Measurements from ENCODE around the gene SLC2A4. TPM values are rescaled to one million over a fixed set of nuclear protein-coding genes. Genes with fewer than 3 reads are reported as not detected.
"Not testable (repeated sequence)": the region's sequence is repeated elsewhere in the genome, so short reads cannot be mapped to it uniquely, and the experiment has no call there.

The SLC2A4 gene
- polyA plus RNA-seq (ENCODE audit: insufficient read length), result 39.2 TPM

GRCh38 chr17:7281074-7281952 is at the start of gene SLC2A4:
TSS of gene SLC2A4 (plus strand) at chr17:7281718. CDS start at chr17:7281935, 217 bp downstream.
- peak; percentile 68 for DNase-seq (ENCODE audit: low read depth)

DNA sequence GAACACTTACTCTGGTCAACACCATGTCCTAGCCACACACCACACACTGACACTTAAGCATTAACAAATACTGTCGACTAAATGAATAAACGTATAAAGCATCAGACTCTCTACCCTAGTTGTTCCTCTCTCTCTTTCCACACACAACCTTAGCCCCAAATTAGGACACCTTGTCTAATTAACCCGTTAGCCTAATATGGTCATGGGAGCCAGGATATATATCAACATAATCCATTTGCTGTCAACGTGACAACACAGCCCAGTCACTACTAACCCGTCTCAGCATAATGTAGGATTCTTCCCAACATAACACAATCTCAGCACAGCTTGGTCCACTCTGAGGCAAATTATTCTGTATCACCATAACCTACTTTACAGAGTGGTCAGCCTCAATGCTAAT is 49.4 kb upstream of the SLC2A4 start:
- DNase-seq (ENCODE audit: low read depth), result no peak

DNA sequence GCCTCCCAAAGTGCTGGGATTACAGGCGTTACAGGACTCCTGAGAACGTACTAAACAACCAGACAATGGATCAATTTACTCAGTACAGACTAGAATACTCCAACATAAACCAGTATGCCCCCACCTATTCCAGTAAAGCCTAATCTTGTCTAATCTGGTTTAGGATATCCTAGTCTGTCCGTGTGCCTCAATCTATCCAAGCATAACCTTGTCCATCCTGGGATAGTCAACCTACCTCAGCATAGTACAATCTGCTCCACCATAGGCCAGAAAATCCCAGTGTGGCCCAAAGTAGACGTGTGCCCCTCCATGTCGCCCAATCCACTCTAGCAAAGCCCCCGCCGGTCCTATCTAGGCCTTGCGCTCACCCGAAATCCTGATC is 47.8 kb upstream of the SLC2A4 start:
- no peak for DNase-seq (ENCODE audit: low read depth)

DNA sequence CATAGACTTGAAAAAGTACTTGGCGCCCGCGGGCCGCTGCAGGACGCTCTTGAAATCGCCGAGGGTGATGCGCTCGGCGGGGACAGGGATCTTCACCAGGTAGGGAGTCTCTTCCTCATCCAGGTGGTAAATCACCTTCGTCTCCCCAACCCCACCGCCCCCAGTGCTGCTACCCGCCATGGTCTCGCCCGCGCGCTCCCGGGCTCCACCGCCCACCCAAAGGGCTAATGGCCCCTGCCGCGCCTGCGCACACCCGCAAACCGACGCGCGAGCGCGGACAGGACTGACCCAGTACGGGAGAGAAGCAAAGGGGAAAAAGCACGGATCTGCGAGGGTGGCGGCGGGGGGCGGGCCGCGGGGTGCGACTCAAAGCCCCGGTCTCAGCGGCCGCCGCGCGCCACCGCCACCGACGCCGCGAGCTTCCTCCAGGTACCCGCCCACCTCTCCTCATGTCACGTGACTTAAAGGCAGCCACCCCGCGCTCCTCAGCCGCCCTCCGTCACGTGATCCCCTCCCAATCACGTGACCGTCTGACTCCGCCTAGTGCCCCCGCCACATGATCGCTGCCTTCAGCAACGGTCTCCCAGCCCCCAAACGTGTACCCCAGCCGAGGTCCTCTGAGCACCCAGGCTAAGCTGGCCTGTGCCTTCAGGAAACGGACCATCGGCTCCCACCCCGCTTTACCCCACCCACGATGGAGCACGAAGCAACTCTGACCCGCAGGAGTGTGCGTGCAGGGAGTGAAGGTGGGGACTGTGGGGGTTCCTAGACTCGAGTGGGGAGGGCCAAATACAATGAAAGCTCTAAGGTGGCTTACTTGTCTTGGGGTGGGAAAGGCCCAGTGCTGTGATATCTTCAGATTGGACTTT is 47.2 kb upstream of the SLC2A4 start, which contains the start of gene DVL2:
TSS of gene DVL2 (minus strand) at position 435 of the 869 bp plus-strand sequence. CDS start at position 180, 255 bp downstream.
- DNase-seq (ENCODE audit: low read depth), result peak; percentile 82

DNA sequence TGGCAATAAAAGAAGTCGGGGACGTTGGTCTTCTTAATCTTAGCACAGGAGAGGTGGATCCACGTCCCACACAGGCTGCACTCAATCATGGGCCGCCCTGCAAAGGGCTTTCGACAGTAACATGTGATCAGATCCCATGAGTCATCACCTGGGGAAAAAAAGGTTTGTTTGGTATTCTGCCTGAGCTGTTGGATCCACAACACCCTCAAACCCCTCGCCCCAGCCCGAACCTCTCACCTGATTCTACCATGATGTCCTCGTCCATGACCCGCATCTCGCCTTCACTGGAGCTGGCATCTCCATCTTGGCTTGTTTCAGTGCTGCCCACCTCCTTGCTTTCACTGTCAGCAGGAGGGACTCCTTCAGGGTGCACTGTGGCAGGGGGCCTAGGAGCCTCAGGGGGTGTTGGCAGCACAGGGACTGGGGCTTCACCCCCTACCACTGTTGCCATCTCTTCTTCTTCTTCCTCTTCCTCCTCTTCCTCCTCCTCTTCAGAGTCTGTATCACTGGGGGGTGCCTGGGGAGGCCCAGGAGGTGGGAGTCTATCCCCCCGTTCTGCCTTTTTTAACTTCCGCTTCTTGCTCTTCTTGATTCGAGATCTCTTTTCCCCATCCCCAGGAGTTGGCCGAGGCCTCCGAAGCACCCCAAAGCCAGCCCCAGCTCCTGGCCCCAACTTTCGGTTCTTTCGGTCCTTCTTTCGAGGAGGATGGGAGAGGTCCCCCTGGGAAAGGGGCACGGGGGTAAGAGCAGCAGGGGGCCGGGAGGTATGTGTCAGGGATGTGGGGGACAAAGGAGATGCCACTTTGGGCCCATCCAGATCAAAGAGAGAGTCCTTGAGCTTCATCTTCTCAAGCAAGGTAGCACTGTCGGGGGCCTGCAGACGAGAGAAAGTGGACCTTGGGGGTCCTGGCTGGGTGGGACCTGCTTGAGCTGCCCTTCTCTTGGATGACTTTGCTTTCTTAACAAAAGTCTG is 45.5 kb upstream of the SLC2A4 start:
- DNase-seq (ENCODE audit: low read depth), result no peak

- DNase-seq (ENCODE audit: low read depth), result no peak
Observed at GRCh38 chr17:7236808-7237207, 44.7 kb upstream of the SLC2A4 start.

GRCh38 chr17:7237266-7237760 is 44.2 kb upstream of the SLC2A4 start:
- no peak for DNase-seq (ENCODE audit: low read depth)

GRCh38 chr17:7237761-7238419 is 43.6 kb upstream of the SLC2A4 start:
- DNase-seq (ENCODE audit: low read depth), result no peak

DNA sequence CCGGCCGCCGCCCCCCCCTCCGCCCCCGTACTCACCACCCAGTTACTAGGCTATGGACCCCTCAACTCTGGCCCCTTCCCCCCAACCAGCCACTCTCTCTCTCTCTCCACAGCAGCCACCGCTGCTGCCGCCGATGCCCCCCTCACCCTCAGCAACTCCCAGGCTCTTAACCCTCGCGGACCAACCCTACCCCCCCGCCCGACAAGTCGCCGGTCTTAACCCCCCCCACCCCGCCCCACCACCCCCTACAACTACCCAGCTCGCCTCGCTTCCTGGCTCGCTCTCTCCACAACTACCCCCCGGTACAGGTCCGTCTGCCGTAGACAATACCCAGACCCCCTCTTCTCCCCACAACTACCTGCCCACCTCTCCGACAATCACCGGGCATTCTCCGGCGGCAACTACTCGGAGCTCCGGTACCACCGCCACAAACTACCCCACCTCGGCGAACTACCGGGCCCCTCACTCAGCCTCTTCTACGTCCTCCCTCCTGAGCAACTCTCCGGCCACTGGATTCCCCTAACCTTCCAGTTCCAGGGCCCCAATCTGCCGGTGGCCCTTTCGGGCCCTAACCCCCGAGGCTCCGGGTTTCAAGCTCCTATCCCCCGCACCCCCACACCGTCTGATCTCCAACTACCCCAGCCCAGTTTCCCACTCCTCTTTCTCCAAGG is 43.0 kb upstream of the SLC2A4 start:
- DNase-seq (ENCODE audit: low read depth), result no peak

GRCh38 chr17:7239091-7240027 is 42.2 kb upstream of the SLC2A4 start, which contains the start of gene PHF23:
TSS of gene PHF23 (minus strand) at chr17:7239457. CDS start at chr17:7239279, 178 bp downstream.
- DNase-seq (ENCODE audit: low read depth), result peak; percentile 100

DNA sequence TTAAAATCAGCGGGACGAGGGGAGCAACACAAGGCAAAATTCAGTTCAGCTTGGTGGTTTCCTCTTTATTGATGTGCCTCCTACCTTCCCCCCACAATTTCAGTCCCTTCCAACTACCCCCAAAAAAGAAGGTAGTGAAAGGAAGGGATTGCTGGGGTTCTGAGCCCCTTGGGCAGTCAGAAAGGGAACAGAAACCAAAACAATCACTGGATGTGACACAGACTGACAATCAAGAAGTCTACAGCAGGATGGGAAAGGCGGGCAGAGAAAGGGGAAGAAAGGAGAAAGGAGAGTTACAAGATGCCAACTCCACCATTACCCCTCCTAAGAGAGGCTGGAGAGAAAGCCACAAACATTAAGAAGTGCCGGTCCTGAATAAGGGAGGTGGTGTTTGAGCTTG is 41.1 kb upstream of the SLC2A4 start:
- DNase-seq (ENCODE audit: low read depth), result no peak

DNA sequence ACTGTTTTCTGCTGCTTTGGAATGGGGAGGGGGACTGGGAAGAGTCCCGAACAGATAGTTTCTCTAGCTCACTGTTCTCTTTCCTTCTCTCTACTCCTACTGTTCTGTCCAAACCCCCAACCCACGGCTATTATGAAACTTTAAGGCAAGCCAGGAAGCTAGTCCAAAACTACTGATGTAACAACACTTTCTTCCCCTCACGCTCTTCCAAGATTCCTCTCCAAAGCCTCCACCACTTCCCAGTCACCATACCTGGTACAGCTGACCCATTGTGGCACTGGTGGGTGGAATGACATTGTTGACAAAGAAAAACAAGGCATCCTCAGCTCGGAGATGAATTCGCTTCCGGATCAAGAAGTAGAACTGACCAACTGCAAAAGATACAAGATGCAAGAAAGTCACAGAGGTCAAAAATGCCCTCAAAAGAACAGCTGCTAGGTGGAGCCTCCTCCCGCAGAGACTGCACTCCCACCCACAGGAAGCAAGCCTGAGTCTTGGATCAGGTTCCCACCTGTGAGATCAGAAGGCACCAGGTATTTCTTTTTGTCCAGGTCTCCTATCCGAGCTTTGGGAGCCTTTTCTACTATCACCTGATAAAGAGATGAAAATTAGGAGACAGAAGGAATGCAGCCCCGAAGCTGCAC is 40.3 kb upstream of the SLC2A4 start:
- DNase-seq (ENCODE audit: low read depth), result no peak

- DNase-seq (ENCODE audit: low read depth), result peak; percentile 86
Observed at GRCh38 chr17:7241783-7242716, 39.5 kb upstream of the SLC2A4 start, which contains the start of gene GABARAP. TSS of gene GABARAP (minus strand) at chr17:7242449. CDS start at chr17:7242330, 119 bp downstream.

DNA sequence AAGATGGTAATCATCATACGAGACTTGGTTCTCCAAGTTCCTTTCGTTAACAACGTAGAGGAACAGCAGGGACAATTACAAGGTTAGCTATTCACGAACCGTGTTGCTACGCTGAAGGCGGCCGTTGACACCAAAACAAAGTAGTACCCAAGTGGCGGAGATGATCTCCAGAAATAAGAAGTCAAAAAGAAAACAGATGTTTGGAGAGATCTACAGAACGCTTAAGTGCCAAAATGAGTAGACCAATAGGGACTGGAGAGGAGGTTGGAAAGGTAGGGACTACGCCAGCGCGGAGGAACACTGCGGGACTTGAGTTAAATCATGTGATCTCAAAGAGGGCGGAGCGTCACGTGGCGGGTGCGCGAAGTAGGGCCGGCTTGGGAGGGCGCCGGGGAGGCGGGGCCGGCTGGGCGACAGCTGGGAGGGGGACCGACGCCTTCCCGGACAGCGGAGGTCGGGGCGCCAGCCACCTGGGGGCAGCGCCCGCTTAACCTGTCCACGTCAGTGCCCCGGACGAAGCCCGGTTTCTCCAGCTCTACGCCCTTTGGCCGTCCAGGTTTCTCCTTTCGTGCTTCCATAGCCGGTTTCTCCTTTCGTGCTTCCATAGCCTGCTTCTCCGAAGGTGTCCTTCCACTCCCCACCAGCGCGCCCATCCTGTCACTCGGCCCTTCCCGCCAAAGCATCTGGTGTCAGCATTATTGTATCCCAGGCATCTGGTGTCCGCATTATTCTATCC is 38.6 kb upstream of the SLC2A4 start:
- peak; percentile 91 for DNase-seq (ENCODE audit: low read depth)

- no peak for DNase-seq (ENCODE audit: low read depth)
Observed at GRCh38 chr17:7243453-7243729, 38.1 kb upstream of the SLC2A4 start.

- DNase-seq (ENCODE audit: low read depth), result not testable (repeated sequence)
Observed at GRCh38 chr17:7243838-7244237, 37.7 kb upstream of the SLC2A4 start.

All from forelimb muscle (tissue), 1 donor.